ENCODE measurements around the gene CACHD1.
A peak's percentile ranks its signal among the peaks of the same experiment; 100 is the strongest.

Gene CACHD1

GRCh38 chr1:64459743-64460142, 10.2 kb upstream of the CACHD1 start:
- no peak overlapping the region for H3K27ac Mint-ChIP-seq
- no peak overlapping the region for H3K4me3 Mint-ChIP-seq
- H3K27me3 Mint-ChIP-seq, result peaks cover 4% of the 10 kb centered on the region
- no peaks in the 10 kb centered on the region for H3K9me3 Mint-ChIP-seq
- no peaks in the 10 kb centered on the region for H3K4me1 Mint-ChIP-seq (ENCODE audit: low read depth)
- DNase-seq, result no peak
- no peaks in the 10 kb centered on the region for H3K36me3 Mint-ChIP-seq (ENCODE audit: low read depth)

GRCh38 chr1:64466033-64466432, 3.9 kb upstream of the CACHD1 start:
- Mint-ChIP-seq H3K36me3 (ENCODE audit: low read depth) (no peaks in the 10 kb centered on the region), H3K4me1 (ENCODE audit: low read depth) (peaks cover 8% of the 10 kb centered on the region), H3K9me3 (no peaks in the 10 kb centered on the region), H3K27me3 (peaks cover 26% of the 10 kb centered on the region), H3K4me3 (no peak overlapping the region), H3K27ac (no peak overlapping the region)
- DNase-seq, result no peak

DNA sequence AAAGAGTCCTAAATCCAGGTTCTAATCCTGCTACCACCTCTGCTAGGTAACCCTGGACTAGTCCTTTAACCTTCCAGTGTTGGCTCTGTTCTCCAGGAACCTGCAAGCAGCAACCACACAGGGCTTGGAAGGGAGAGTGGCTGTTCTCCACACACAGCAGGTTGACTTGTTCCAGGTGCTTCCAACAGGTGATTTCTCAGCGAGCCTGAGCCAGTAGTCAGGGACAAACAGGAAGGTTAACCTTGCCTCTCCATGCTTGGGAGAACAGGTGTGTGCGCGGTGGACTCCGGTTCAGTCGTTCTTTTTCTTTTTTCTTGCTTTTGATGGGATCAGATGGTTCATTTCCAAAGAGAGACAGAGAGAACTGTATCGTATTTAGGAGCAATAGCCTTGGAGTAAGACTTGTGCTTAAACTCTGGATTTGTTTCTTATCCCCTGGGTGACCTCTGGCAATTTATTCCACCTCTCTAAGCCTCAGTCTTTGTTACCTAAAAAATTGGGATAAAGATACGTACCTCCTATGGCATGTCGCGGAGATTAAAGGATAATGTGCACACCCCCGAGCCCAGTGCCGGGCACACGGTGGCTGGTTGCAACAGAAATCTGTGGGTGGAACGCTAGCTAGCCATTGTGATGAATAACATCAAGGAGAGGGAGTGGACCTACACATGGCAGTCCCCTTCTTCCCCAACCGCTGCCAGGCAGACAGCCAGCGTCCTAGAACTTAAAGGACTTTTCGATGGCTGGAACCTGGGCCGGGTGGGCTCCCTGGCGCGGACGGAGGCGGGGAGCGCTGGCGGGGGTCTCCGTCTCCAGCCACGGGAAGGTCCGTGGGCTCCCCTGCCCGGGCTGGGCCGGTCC, 583 bp upstream of the CACHD1 start:
- H3K4me1 Mint-ChIP-seq (ENCODE audit: low read depth), result peaks cover 18% of the 10 kb centered on the region
- H3K27me3 Mint-ChIP-seq, result peaks cover 48% of the 10 kb centered on the region
- no peaks in the 10 kb centered on the region for H3K36me3 Mint-ChIP-seq (ENCODE audit: low read depth)
- peak overlapping the region; percentile 82 for H3K4me3 Mint-ChIP-seq
- H3K9me3 Mint-ChIP-seq, result no peaks in the 10 kb centered on the region
- no peak for DNase-seq
- no peak overlapping the region for H3K27ac Mint-ChIP-seq

GRCh38 chr1:64470665-64471217, 812 bp downstream of the CACHD1 start:
- H3K27me3 Mint-ChIP-seq, result peaks cover 48% of the 10 kb centered on the region
- peak; percentile 51 for DNase-seq
- peak overlapping the region; percentile 82 for H3K4me3 Mint-ChIP-seq
- H3K4me1 Mint-ChIP-seq (ENCODE audit: low read depth), result peaks cover 19% of the 10 kb centered on the region
- peak overlapping the region; percentile 73 for H3K27ac Mint-ChIP-seq
- no peaks in the 10 kb centered on the region for H3K36me3 Mint-ChIP-seq (ENCODE audit: low read depth)
- no peaks in the 10 kb centered on the region for H3K9me3 Mint-ChIP-seq

GRCh38 chr1:64471218-64472039, 1.5 kb downstream of the CACHD1 start:
- H3K27ac Mint-ChIP-seq, result peak overlapping the region; percentile 73
- peaks cover 48% of the 10 kb centered on the region for H3K27me3 Mint-ChIP-seq

GRCh38 chr1:64472040-64472376, 2.1 kb downstream of the CACHD1 start:
- DNase-seq, result no peak
- peak overlapping the region; percentile 82 for H3K4me3 Mint-ChIP-seq
- H3K27ac Mint-ChIP-seq, result no peak overlapping the region
- peaks cover 48% of the 10 kb centered on the region for H3K27me3 Mint-ChIP-seq
- H3K9me3 Mint-ChIP-seq, result no peaks in the 10 kb centered on the region
- H3K36me3 Mint-ChIP-seq (ENCODE audit: low read depth), result no peaks in the 10 kb centered on the region
- peaks cover 30% of the 10 kb centered on the region for H3K4me1 Mint-ChIP-seq (ENCODE audit: low read depth)

More at GRCh38 chr1:64471218-64472039, 1.5 kb downstream of the CACHD1 start:
- no peaks in the 10 kb centered on the region for H3K36me3 Mint-ChIP-seq (ENCODE audit: low read depth)
- H3K9me3 Mint-ChIP-seq, result no peaks in the 10 kb centered on the region
- H3K4me3 Mint-ChIP-seq, result peak overlapping the region; percentile 82
- peaks cover 25% of the 10 kb centered on the region for H3K4me1 Mint-ChIP-seq (ENCODE audit: low read depth)
- peak; percentile 54 for DNase-seq

GRCh38 chr1:64472805-64473204, 2.9 kb downstream of the CACHD1 start:
- Mint-ChIP-seq H3K27ac (no peak overlapping the region), H3K4me3 (no peak overlapping the region), H3K9me3 (no peaks in the 10 kb centered on the region), H3K27me3 (peaks cover 42% of the 10 kb centered on the region), H3K36me3 (ENCODE audit: low read depth) (no peaks in the 10 kb centered on the region), H3K4me1 (ENCODE audit: low read depth) (peaks cover 31% of the 10 kb centered on the region)
- DNase-seq, result no peak

GRCh38 chr1:64473367-64473766, 3.4 kb downstream of the CACHD1 start:
- Mint-ChIP-seq H3K4me1 (ENCODE audit: low read depth) (peaks cover 31% of the 10 kb centered on the region), H3K27ac (no peak overlapping the region), H3K27me3 (peaks cover 38% of the 10 kb centered on the region), H3K9me3 (no peaks in the 10 kb centered on the region), H3K4me3 (no peak overlapping the region), H3K36me3 (ENCODE audit: low read depth) (no peaks in the 10 kb centered on the region)
- no peak for DNase-seq

DNA sequence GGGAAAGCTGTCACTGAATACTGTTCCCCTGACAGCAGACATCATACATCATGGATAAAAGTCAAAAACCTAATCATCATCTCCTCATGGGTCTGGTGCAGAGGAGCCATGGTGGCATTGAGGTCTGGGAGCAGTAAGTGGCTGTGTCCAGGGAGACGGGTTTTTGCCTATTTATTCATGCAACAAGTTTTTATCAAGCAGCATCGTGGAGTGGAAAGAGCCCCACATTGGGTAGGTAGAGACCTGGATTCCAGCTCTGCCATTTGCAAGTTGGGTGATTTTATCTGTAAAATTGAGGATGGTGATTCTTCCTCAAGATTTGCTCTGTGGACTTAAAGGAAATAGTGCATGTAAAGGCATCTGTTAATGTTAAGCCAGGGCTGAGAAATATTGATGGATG, 4.2 kb downstream of the CACHD1 start:
- H3K36me3 Mint-ChIP-seq (ENCODE audit: low read depth), result no peaks in the 10 kb centered on the region
- peaks cover 32% of the 10 kb centered on the region for H3K27me3 Mint-ChIP-seq
- no peak overlapping the region for H3K4me3 Mint-ChIP-seq
- H3K4me1 Mint-ChIP-seq (ENCODE audit: low read depth), result peaks cover 31% of the 10 kb centered on the region
- DNase-seq, result no peak
- no peaks in the 10 kb centered on the region for H3K9me3 Mint-ChIP-seq
- H3K27ac Mint-ChIP-seq, result no peak overlapping the region

- no peak overlapping the region for H3K4me3 Mint-ChIP-seq
- H3K4me1 Mint-ChIP-seq (ENCODE audit: low read depth), result peaks cover 26% of the 10 kb centered on the region
- H3K27me3 Mint-ChIP-seq, result peaks cover 28% of the 10 kb centered on the region
Measured at GRCh38 chr1:64474665-64475439, 4.9 kb downstream of the CACHD1 start.

GRCh38 chr1:64476251-64476952, 6.5 kb downstream of the CACHD1 start:
- Mint-ChIP-seq H3K27me3 (peaks cover 21% of the 10 kb centered on the region), H3K4me1 (ENCODE audit: low read depth) (peaks cover 22% of the 10 kb centered on the region), H3K9me3 (no peaks in the 10 kb centered on the region), H3K27ac (no peak overlapping the region), H3K36me3 (ENCODE audit: low read depth) (no peaks in the 10 kb centered on the region), H3K4me3 (no peak overlapping the region)
- no peak for DNase-seq

More at GRCh38 chr1:64474665-64475439, 4.9 kb downstream of the CACHD1 start:
- H3K36me3 Mint-ChIP-seq (ENCODE audit: low read depth), result no peaks in the 10 kb centered on the region
- no peaks in the 10 kb centered on the region for H3K9me3 Mint-ChIP-seq
- no peak for DNase-seq
- no peak overlapping the region for H3K27ac Mint-ChIP-seq

DNA sequence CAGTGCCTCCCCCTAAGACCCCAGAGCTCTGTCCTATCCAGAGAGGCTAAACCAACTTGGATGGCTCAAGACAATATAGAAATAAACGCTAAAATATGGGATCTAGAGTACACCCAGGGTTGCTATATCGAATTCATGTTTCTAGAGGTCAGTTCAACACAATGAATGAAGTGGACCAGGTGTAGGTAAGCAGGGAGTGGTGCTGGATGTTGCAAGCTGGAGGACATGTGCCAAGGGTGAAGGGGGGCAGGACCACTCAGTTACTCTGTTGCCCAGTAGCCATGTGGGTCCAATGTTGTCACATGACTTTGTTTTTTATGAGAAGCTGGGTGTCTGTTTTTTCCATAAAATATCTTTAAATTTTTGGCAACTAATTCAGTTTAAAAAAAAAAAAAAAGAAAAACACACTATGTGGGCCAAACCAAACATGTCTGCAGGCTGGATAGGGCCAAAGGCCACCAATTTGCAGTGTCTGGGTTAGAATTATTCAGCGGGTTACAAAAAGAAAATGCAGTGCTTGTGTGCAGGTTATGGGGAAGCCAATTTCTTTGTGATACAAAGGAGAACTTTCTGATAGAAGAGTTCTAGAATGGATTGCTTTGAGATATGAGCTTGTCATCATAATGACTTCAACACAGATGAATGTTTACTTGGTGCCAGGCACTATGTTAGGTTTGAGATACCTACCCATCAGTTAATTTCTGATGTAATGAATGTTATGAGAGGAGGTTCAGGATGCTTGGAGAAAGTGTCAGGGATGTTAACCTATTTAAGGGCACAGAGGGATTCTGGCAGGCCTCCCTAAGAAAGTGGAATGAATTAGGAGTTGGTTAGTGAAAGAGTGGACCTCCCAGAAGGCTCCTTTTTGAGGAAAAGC, 8.9 kb downstream of the CACHD1 start:
- peaks cover 17% of the 10 kb centered on the region for H3K4me1 Mint-ChIP-seq (ENCODE audit: low read depth)
- no peaks in the 10 kb centered on the region for H3K9me3 Mint-ChIP-seq
- DNase-seq, result no peak
- no peaks in the 10 kb centered on the region for H3K36me3 Mint-ChIP-seq (ENCODE audit: low read depth)
- H3K27ac Mint-ChIP-seq, result no peak overlapping the region
- H3K4me3 Mint-ChIP-seq, result no peak overlapping the region
- peaks cover 2% of the 10 kb centered on the region for H3K27me3 Mint-ChIP-seq

GRCh38 chr1:64479874-64480273, 9.9 kb downstream of the CACHD1 start:
- Mint-ChIP-seq H3K27me3 (peaks cover 2% of the 10 kb centered on the region), H3K9me3 (no peaks in the 10 kb centered on the region), H3K36me3 (ENCODE audit: low read depth) (no peaks in the 10 kb centered on the region), H3K4me1 (ENCODE audit: low read depth) (peaks cover 17% of the 10 kb centered on the region), H3K27ac (no peak overlapping the region), H3K4me3 (no peak overlapping the region)
- no peak for DNase-seq

Data from activated T-cell treated with anti-CD3 and anti-CD28 coated beads, Interleukin-2, amount 50 U/mL, for 24 hours (primary cell).